Naive B cell (primary cell): Measurements from ENCODE around the gene TRA2A. TPM values are rescaled to one million over a fixed set of nuclear protein-coding genes. Genes with fewer than 3 reads are reported as not detected.

Source experiments
- ATAC-seq, 2 donors: fragments of 150-1000 bp; cut with Tn5 transposase; 2 replicates each; pipeline ENCODE4 v1.10.0; 2021; ENCODE audit warnings: low read depth in 2 of 2, mild to moderate bottlenecking in 2 of 2, moderate library complexity in 2 of 2
- DNase-seq: peaks from one replicate; pipeline ENCODE4 v3.0.0; 2022
- H3K27ac Mint-ChIP-seq, 6 donors: one replicate each; pipeline ENCODE4 v1.8.0; 2020 to 2022; ENCODE audit warnings: mild to moderate bottlenecking in 6 of 6, mixed read lengths in 6 of 6, moderate library complexity in 5 of 6, inconsistent platforms in 2 of 6
- H3K27me3 Mint-ChIP-seq, 3 donors: one replicate each; pipeline ENCODE4 v1.8.0; 2021 to 2022; ENCODE audit warnings: mixed read lengths in 3 of 3, mild to moderate bottlenecking in 1 of 3
- H3K36me3 Mint-ChIP-seq, 2 donors: one replicate each; pipeline ENCODE4 v1.8.0; 2020 to 2022; ENCODE audit warnings: mixed read lengths in 2 of 2, inconsistent platforms in 1 of 2, mild to moderate bottlenecking in 1 of 2
- H3K4me1 Mint-ChIP-seq, 3 donors: one replicate each; pipeline ENCODE4 v1.8.0; 2020 to 2022; ENCODE audit warnings: mixed read lengths in 3 of 3, inconsistent platforms in 1 of 3, mild to moderate bottlenecking in 1 of 3, moderate library complexity in 1 of 3
- H3K4me3 Mint-ChIP-seq, 8 donors: one replicate each; pipeline ENCODE4 v1.8.0; 2020 to 2022; ENCODE audit warnings: mild to moderate bottlenecking in 8 of 8, mixed read lengths in 8 of 8, moderate library complexity in 8 of 8, inconsistent platforms in 2 of 8
- H3K9me3 Mint-ChIP-seq, 7 donors: one replicate each; pipeline ENCODE4 v1.8.0; 2020 to 2022; ENCODE audit warnings: mixed read lengths in 7 of 7, mild to moderate bottlenecking in 5 of 7, inconsistent platforms in 2 of 7, moderate library complexity in 1 of 7
- polyA plus RNA-seq, 6 donors: library from polyadenylated mRNA; unstranded; fragments of 300-500 nt; fragmentation: Illumina TruSeq; gene quantifications; one replicate each; pipeline ENCODE4 v1.2.3, GENCODE V29; 2021; ENCODE audit warnings: low read depth in 6 of 6

Gene TRA2A
- polyA plus RNA-seq, 6 donors from 2014 or later = 47.2 to 82.3 (median 55.9) TPM

- Mint-ChIP-seq H3K27ac (no peak overlapping the region), H3K36me3 (no peaks in the 10 kb centered on the region), H3K9me3 (no peaks in the 10 kb centered on the region), H3K4me1 (no peaks in the 10 kb centered on the region), H3K4me3 (no peak overlapping the region), H3K27me3 (peaks cover 29 to 37% (median 37%) of the 10 kb centered on the region in 3 donors)
- DNase-seq = no peak
- ATAC-seq = no peak
Measured at GRCh38 chr7:23456093-23456492, 75.7 kb downstream of the TRA2A start.

DNA sequence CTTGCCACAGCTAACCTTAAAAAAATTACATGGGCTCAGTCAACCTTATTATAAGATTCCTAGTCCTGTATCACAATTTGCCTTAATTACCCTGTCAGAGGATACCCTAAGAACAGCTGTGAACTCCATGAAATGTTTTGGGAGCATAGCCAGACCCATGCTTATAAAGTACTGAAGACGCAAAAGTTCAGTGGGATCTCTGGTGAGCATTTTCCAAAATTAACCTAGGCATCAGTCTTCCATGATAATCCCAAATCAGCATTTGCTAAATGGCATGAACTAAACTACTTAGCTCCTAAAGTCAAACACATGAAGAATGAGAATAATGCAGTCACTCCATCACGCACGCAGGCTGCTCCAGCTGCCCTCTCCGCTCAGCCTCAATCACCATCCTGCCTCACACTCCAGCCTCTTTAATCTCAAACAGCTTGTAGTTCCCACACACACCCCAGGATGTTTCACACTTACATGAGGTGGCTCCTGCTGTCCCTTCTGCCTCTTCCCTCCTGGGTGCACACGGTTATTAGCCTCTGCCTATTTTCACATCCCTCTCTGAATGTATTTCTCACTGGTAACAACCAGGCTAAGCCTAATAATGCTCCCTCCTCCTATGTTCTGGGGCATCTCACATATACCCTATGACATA lies 76.8 kb downstream of the TRA2A start:
- no peaks in the 10 kb centered on the region for H3K4me1 Mint-ChIP-seq
- no peak overlapping the region for H3K27ac Mint-ChIP-seq
- no peaks in the 10 kb centered on the region for H3K36me3 Mint-ChIP-seq
- H3K27me3 Mint-ChIP-seq = peaks cover 26 to 34% (median 32%) of the 10 kb centered on the region in 3 donors
- no peak overlapping the region for H3K4me3 Mint-ChIP-seq
- ATAC-seq (no peak), DNase-seq (no peak)
- H3K9me3 Mint-ChIP-seq = no peaks in the 10 kb centered on the region

Other genes with a start within 250 kb of the TRA2A start
- 10 to 100 TPM; 46.2 to 78.3 (median 55.1) TPM for gene MALSU1, start 232.6 kb downstream of the TRA2A start, polyA plus RNA-seq
- 1 to 10 TPM in 2 of 6 donors, under 1 TPM in 3, not detected in 1; 0.35 to 1.8 (median 0.75) TPM for gene IGF2BP3, start 61.5 kb downstream of the TRA2A start, polyA plus RNA-seq
- 10 to 100 TPM; 10.3 to 25.5 (median 16.1) TPM for gene CCDC126, start 65.4 kb upstream of the TRA2A start, polyA plus RNA-seq
- 1 to 10 TPM; 2.1 to 4.8 (median 3.3) TPM for gene FAM221A, start 148.2 kb upstream of the TRA2A start, polyA plus RNA-seq
- gene STK31, start 178.2 kb upstream of the TRA2A start, polyA plus RNA-seq = under 1 TPM in 1 of 6 donors, not detected in 5; 0.06 TPM